Astrocyte of the cerebellum (primary cell): ENCODE measurements around the gene ZNF503.

Experiments used
- DNase-seq: peaks from one replicate; pipeline ENCODE4 v3.0.0-alpha.2; 2011; ENCODE audit warnings: low read depth
- H3K4me3 ChIP-seq: 2 replicates; pipeline ENCODE4 v1.5.1; 2011; ENCODE audit warnings: mild to moderate bottlenecking, low read depth, low read length, moderate library complexity
- CTCF ChIP-seq: IDR thresholded peaks from 2 replicates; pipeline ENCODE4 v1.5.1; 2012; ENCODE audit warnings: low read length, low read depth, moderate library complexity, mild to moderate bottlenecking; ENCODE audit errors: missing control alignments
- in situ Hi-C: cut with HindIII; loops from 2 replicates; pipeline ENCODE4 v1.10.0; 2017; ENCODE audit warnings: low sequenced_read_pairs

The ZNF503 gene

GRCh38 chr10:75400771-75401568 is 594 bp downstream of the ZNF503 start:
- TF ChIP-seq CTCF = no peak
- in situ Hi-C loops = loop anchor here (10.0 kb wide), 1 partner anchor 634 kb away; no protein-coding TSS in a partner anchor
- peak overlapping the region; percentile 100 for H3K4me3 ChIP-seq
- DNase-seq = no peak

GRCh38 chr10:75400163-75400770 is 1.3 kb downstream of the ZNF503 start:
- in situ Hi-C loops = loop anchor here (10.0 kb wide), 1 partner anchor 635 kb away; no protein-coding TSS in a partner anchor
- no peak for DNase-seq
- no peak for TF ChIP-seq CTCF
- H3K4me3 ChIP-seq = peak overlapping the region; percentile 100

GRCh38 chr10:75399461-75400162 is 2.0 kb downstream of the ZNF503 start:
- peak overlapping the region; percentile 100 for H3K4me3 ChIP-seq
- DNase-seq = no peak
- in situ Hi-C loops = loop anchor here (10.0 kb wide), 1 partner anchor 635 kb away; no protein-coding TSS in a partner anchor
- TF ChIP-seq CTCF = peak; percentile 43

GRCh38 chr10:75398692-75399460 is 2.7 kb downstream of the ZNF503 start:
- in situ Hi-C loops = no loop called here
- peak overlapping the region; percentile 100 for H3K4me3 ChIP-seq
- TF ChIP-seq CTCF = no peak
- no peak for DNase-seq

GRCh38 chr10:75398200-75398691 is 3.3 kb downstream of the ZNF503 start:
- no peak for DNase-seq
- no peak for TF ChIP-seq CTCF
- in situ Hi-C loops = no loop called here
- H3K4me3 ChIP-seq = peak overlapping the region; percentile 100
